HepG2 (cell line): ENCODE results near the gene ERCC2. TPM values are rescaled to one million over a fixed set of nuclear protein-coding genes. Genes with fewer than 3 reads are reported as not detected.

Experiments
- ATAC-seq: fragments of 200-7000 bp; cut with Tn5 transposase; 3 replicates; pipeline ENCODE4 v1.9.1; 2020; ENCODE audit warnings: mild to moderate bottlenecking, moderate library complexity
- BruUV-seq: library from RNA; stranded (reverse); fragments of 400-500 nt; replicated peaks from 2 replicates; lab custom pipeline; 2021; lab: Mats Ljungman, UMichigan
- CTCF ChIA-PET: fragments of 300-600 bp; formaldehyde crosslinking; extraction: SDS; loops from one replicate; lab custom pipeline; 2021; ENCODE audit warnings: low total read pairs, inconsistent platforms, low intra/inter-chr PET ratio; lab: Yijun Ruan, JAX
- POLR2A ChIA-PET: fragments of 350-600 bp; sonication (Branson Sonifier 250); formaldehyde crosslinking; loops from one replicate; lab custom pipeline; 2020; ENCODE audit warnings: antibody characterized with exemption, inconsistent platforms; lab: Yijun Ruan, JAX
- DNase-seq: peaks from one replicate; pipeline ENCODE4 v3.0.0-alpha.2; 2015; ENCODE audit warnings: low spot score
- FAIRE-seq: peaks from 3 replicates; lab custom pipeline; 2011; peaks lifted over from hg19 to GRCh38; lab: Jason Lieb, UNC
- H2AFZ ChIP-seq: one replicate; pipeline ENCODE4 v1.6.1; 2011; ENCODE audit warnings: low read length, inconsistent platforms
- H3K27ac ChIP-seq: fragments of 300-600 bp; 3 replicates; pipeline ENCODE4 v1.8.0; 2011; ENCODE audit warnings: mixed run types, mild to moderate bottlenecking, mixed read lengths, low read length, inconsistent platforms; ENCODE audit not compliant: insufficient read depth; ENCODE audit errors: extremely low read length
- H3K27me3 ChIP-seq, 2 experiments: fragments of 200-600 bp in 1 of 2; 2 replicates in 1 of 2; 3 replicates in 1 of 2; pipeline versions ENCODE4 v1.6.0 to v1.8.0; 2011; ENCODE audit warnings: low read length in 2 of 2, mild to moderate bottlenecking in 2 of 2, moderate library complexity in 2 of 2, inconsistent platforms in 1 of 2; ENCODE audit not compliant: insufficient read depth in 2 of 2, control insufficient read depth in 1 of 2
- H3K36me3 ChIP-seq, 2 experiments: fragments of 200-600 bp in 1 of 2; replicated peaks in 1 of 2; 2 replicates in 1 of 2; 3 replicates in 1 of 2; pipeline versions ENCODE4 v1.5.1 to v1.8.0; 2011; ENCODE audit warnings: low read length in 2 of 2, inconsistent platforms in 1 of 2; ENCODE audit not compliant: insufficient read depth in 2 of 2, control insufficient read depth in 1 of 2
- H3K4me1 ChIP-seq: 2 replicates; pipeline ENCODE4 v1.5.1; 2012; ENCODE audit warnings: low read length, inconsistent platforms; ENCODE audit not compliant: insufficient read depth
- H3K4me2 ChIP-seq: 2 replicates; pipeline ENCODE4 v1.6.0; 2011; ENCODE audit warnings: low read depth, low read length, inconsistent platforms
- H3K4me3 ChIP-seq, 3 experiments: fragments of 200-600 bp in 1 of 3; sonication (generic), shearing (Covaris generic) in 1 of 3; replicated peaks in 1 of 3; 2 replicates each; pipeline ENCODE4 v1.5.1; 2011 to 2016; ENCODE audit warnings: low read length in 3 of 3, inconsistent platforms in 2 of 3, low read depth in 2 of 3, mild to moderate bottlenecking in 2 of 3, control low read depth in 1 of 3, mixed read lengths in 1 of 3; ENCODE audit not compliant: insufficient read depth in 1 of 3
- H3K79me2 ChIP-seq: one replicate; pipeline ENCODE4 v1.6.1; 2011; ENCODE audit warnings: low read length, inconsistent platforms; ENCODE audit not compliant: insufficient read depth
- H3K9ac ChIP-seq: 2 replicates; pipeline ENCODE4 v1.6.0; 2011; ENCODE audit warnings: mild to moderate bottlenecking, low read depth, low read length, inconsistent platforms; ENCODE audit not compliant: insufficient read depth
- H3K9me3 ChIP-seq: 2 replicates; pipeline ENCODE4 v1.5.1; 2012; ENCODE audit warnings: mild to moderate bottlenecking, low read length
- H4K20me1 ChIP-seq: 2 replicates; pipeline ENCODE4 v1.6.0; 2011; ENCODE audit warnings: inconsistent platforms, mild to moderate bottlenecking, low read length, moderate library complexity; ENCODE audit not compliant: insufficient read depth
- ATM ChIP-seq: fragments of 450-650 bp; IDR thresholded peaks from 2 replicates; pipeline ENCODE4 v1.7.1; 2017; ENCODE audit warnings: mild to moderate bottlenecking, borderline replicate concordance
- FLYWCH1 ChIP-seq: sonication (generic); formaldehyde crosslinking; IDR thresholded peaks from 2 replicates; pipeline ENCODE4 v1.8.1; 2023; ENCODE audit warnings: mild to moderate bottlenecking, missing genetic modification reagents
- JARID2 ChIP-seq: sonication (generic); formaldehyde crosslinking; IDR thresholded peaks from 2 replicates; pipeline ENCODE4 v1.8.1; 2023; ENCODE audit warnings: missing genetic modification reagents, inconsistent platforms; ENCODE audit not compliant: insufficient replicate concordance
- KAT7 ChIP-seq: IDR thresholded peaks from 2 replicates; pipeline ENCODE4 v1.6.1; 2018; ENCODE audit warnings: borderline replicate concordance, missing compliant biosample characterization
- NFIC ChIP-seq: IDR thresholded peaks from 2 replicates; pipeline ENCODE4 v1.6.1; 2012; ENCODE audit warnings: mild to moderate bottlenecking, low read length, inconsistent platforms
- RORA ChIP-seq: sonication (generic); formaldehyde crosslinking; IDR thresholded peaks from 2 replicates; pipeline ENCODE4 v1.5.0; 2020; ENCODE audit warnings: mild to moderate bottlenecking, missing genetic modification reagents, moderate library complexity
- SATB2 ChIP-seq: sonication (generic); formaldehyde crosslinking; IDR thresholded peaks from 2 replicates; pipeline ENCODE4 v1.5.0; 2020; ENCODE audit warnings: missing genetic modification reagents
- U2AF2 ChIP-seq: fragments of 200-400 bp; formaldehyde crosslinking; IDR thresholded peaks from 2 replicates; pipeline ENCODE4 v1.6.1; 2017; ENCODE audit warnings: low read depth, mild to moderate bottlenecking, low read length
- ZFAT ChIP-seq: sonication (generic); formaldehyde crosslinking; conservative IDR thresholded peaks from 2 replicates; pipeline ENCODE4 v1.8.1; 2023; ENCODE audit warnings: missing genetic modification reagents, inconsistent platforms
- ZFP36 ChIP-seq: fragments of 150-350 bp; IDR thresholded peaks from 2 replicates; pipeline ENCODE4 v1.6.1; 2018; ENCODE audit warnings: borderline replicate concordance, low read length, low read depth; ENCODE audit not compliant: partially characterized antibody
- ZNF782 ChIP-seq: sonication (generic); formaldehyde crosslinking; IDR thresholded peaks from 2 replicates; pipeline ENCODE4 v1.4.0; 2020; ENCODE audit warnings: missing genetic modification reagents, mild to moderate bottlenecking, borderline replicate concordance
- WGBS: methylation state at CpG from one replicate; pipeline ENCODE4 v1.1.6; 2017; ENCODE audit warnings: low lambda C conversion rate; 5-methylcytosine and 5-hydroxymethylcytosine counted together
- in situ Hi-C: cut with HindIII; loops from 2 replicates; pipeline ENCODE4 v1.10.0; 2017; ENCODE audit warnings: low pct_unique_long_range_greater_than_20kb; ENCODE audit not compliant: extremely low pct_ligation_motif_present
- intact Hi-C: fragments of 100-400 bp; cut with micrococcal nuclease; formaldehyde crosslinking; loops from one replicate; pipeline ENCODE4 v1.10.0; 2022; ENCODE audit not compliant: unreplicated experiment
- polyA plus RNA-seq, 8 experiments: library from polyadenylated mRNA; depleted of rRNA in 3 of 8; stranded (reverse) in 7 of 8; unstranded in 1 of 8; fragments of >200 nt; fragmentation: Illumina TruSeq in 4 of 8; extraction: Trizol in 4 of 8; gene quantifications; 2 replicates each; pipeline versions ENCODE4 v1.2.1 to v1.2.3, GENCODE V29; 2011 to 2016; ENCODE audit warnings: low read depth in 4 of 8, missing spikeins in 1 of 8, mixed read lengths in 1 of 8; ENCODE audit not compliant: insufficient read depth in 1 of 8
- total RNA-seq, 5 experiments: library from RNA; depleted of rRNA; stranded (reverse); fragments of >200 nt; fragmentation: Illumina TruSeq; extraction: Trizol; gene quantifications; 2 replicates each; pipeline ENCODE4 v1.2.3, GENCODE V29; 2016; ENCODE audit warnings: low read depth in 1 of 5
- TF ChIP-seq, protein P1 (sequence below): sonication (generic); formaldehyde crosslinking; IDR thresholded peaks from 2 replicates; pipeline ENCODE4 v1.4.0; 2020; ENCODE audit warnings: missing genetic modification reagents

Gene ERCC2
- total and polyA plus RNA-seq, 2 of the 13 experiments (the other 11 are each of a cell fraction or from before 2014, with no cell fraction given), result 25.4 to 49.2 TPM

DNA sequence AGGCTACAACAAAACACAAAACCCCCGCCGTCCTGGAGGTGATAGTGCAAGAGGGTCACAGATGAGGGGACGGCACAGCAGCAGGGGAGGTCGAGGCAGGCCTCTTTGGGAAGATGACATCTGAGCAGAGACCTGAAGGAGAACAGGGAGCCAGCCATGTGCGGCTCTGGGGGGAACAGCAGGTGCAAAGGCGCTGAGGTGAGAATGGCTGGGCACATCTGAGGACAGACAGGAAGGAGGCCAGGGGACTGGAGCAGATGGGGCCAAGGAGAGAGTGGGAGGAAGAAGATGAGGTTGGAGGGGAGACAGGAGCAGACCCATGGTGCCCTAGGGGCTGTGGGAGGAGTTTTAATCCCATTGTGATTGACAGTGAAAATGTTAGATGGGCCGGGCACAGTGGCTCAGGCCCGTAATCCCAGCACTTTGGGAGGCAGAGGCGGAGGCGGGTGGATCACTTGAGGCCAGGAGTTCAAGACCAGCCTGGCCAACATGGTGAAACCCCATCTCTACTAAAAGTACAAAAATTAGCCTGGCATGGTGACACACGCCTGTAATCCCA lies 45.9 kb downstream of the ERCC2 start:
- no peak for ATAC-seq
- WGBS, result 57% methylated on average over 11 of the region's 11 CpGs
- CTCF ChIA-PET, result no interaction called here
- TF ChIP-seq ZNF782 (no peak), ATM (no peak), KAT7 (no peak), NFIC (no peak), SATB2 (CRISPR knock-in tag) (no peak), ZFAT (no peak), JARID2 (CRISPR knock-in tag) (no peak), U2AF2 (no peak)
- Histone ChIP-seq H3K4me1 (peaks cover 44% of the 10 kb centered on the region), H3K27ac (no peak overlapping the region), H4K20me1 (no peaks in the 10 kb centered on the region), H3K36me3 (no peaks in the 10 kb centered on the region), H3K4me3 (no peak overlapping the region), H2AFZ (no peak overlapping the region), H3K4me2 (no peak overlapping the region), H3K9me3 (no peaks in the 10 kb centered on the region), H3K79me2 (no peaks in the 10 kb centered on the region), H3K9ac (no peak overlapping the region), H3K27me3 (peaks cover 1 to 37% of the 10 kb centered on the region in 2 experiments; a peak in 3 of 5 replicates)
- POLR2A ChIA-PET, result no interaction called here
- BruUV-seq, result no TSS peak
- DNase-seq, result no peak
- intact Hi-C loops (no loop called here), in situ Hi-C loops (no loop called here)
- FAIRE-seq, result no peak

DNA sequence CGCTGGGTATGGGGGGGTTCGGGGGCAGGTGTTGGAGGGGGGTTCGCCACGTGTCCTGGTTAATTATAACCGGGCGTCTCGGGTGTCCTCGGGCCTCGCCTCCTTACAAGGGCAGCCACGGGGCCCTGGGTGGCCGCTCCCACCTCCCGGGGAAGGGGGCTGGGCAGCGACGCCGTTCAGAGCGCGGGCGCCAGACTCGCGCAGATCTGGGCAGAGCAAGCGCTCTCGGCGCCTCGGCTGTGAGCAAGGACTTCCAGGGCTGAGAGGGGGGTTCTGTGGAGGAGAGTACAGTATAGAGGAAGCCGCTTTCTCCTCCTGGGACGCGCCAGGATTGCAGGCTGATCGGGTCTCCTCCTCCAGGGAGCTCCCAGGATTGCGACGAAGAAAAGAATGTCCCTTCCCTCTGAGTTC lies 46.7 kb downstream of the ERCC2 start:
- POLR2A ChIA-PET, result no interaction called here
- Histone ChIP-seq H3K9me3 (no peaks in the 10 kb centered on the region), H3K27me3 (peaks cover 1 to 41% of the 10 kb centered on the region in 2 experiments; a peak in 3 of 5 replicates), H3K36me3 (no peaks in the 10 kb centered on the region), H3K4me2 (peak overlapping the region; percentile 27; the same call in 1 of the 2 replicates), H3K9ac (no peak overlapping the region), H3K79me2 (no peaks in the 10 kb centered on the region), H3K4me3 (no peak overlapping the region; a peak in 1 of 6 replicates), H2AFZ (no peak overlapping the region), H3K27ac (no peak overlapping the region), H3K4me1 (peaks cover 44% of the 10 kb centered on the region), H4K20me1 (no peaks in the 10 kb centered on the region)
- 14% methylated on average over 7 of the region's 30 CpGs for WGBS
- in situ Hi-C loops (no loop called here), intact Hi-C loops (no loop called here)
- no peak for FAIRE-seq
- TF ChIP-seq RORA (no peak), FLYWCH1 (CRISPR knock-in tag) (no peak), ZFP36 (peak; percentile 60)
- TF ChIP-seq, protein P1, sequence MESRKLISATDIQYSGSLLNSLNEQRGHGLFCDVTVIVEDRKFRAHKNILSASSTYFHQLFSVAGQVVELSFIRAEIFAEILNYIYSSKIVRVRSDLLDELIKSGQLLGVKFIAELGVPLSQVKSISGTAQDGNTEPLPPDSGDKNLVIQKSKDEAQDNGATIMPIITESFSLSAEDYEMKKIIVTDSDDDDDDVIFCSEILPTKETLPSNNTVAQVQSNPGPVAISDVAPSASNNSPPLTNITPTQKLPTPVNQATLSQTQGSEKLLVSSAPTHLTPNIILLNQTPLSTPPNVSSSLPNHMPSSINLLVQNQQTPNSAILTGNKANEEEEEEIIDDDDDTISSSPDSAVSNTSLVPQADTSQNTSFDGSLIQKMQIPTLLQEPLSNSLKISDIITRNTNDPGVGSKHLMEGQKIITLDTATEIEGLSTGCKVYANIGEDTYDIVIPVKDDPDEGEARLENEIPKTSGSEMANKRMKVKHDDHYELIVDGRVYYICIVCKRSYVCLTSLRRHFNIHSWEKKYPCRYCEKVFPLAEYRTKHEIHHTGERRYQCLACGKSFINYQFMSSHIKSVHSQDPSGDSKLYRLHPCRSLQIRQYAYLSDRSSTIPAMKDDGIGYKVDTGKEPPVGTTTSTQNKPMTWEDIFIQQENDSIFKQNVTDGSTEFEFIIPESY (CRISPR knock-in tag), result 0 out of 2 replicates have a peak, but pooled peaks have one; percentile 42
- no peak for DNase-seq
- no TSS peak for BruUV-seq
- ATAC-seq, result no peak
- CTCF ChIA-PET, result no interaction called here
